Measurements from ENCODE around the gene ANKDD1A.

The ANKDD1A gene

GRCh38 chr15:64960153-64960552 is 48.5 kb downstream of the ANKDD1A start:
- H3K4me3 ChIP-seq (ENCODE audit: low read length), result no peak overlapping the region
- TF ChIP-seq CTCF (conservative IDR thresholded peaks at IDR 0.05; ENCODE audit: low read length), result no peak
- DNase-seq (ENCODE audit: low read depth), result no peak

DNA sequence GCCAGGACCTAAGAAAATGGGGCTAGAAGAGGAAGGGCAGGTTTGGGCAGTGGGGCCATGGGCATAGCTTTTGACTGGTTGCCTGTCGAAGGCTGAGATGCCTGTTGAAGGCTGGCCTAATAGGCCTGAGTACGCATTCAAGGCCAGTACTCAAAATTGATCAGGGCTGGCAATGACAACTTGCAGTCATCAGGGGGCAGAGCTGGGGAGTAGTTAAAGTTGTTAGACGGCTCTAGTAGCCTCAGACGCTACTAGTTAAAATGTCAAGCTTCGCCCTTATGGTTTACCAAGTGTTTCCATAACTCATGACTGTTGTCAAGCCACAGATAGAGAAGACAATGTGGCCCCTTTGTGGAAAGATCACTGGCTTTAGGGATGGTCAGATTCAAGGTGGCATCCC is 49.3 kb downstream of the ANKDD1A start:
- TF ChIP-seq CTCF (conservative IDR thresholded peaks at IDR 0.05; ENCODE audit: low read length), result no peak
- no peak overlapping the region for H3K4me3 ChIP-seq (ENCODE audit: low read length)
- DNase-seq (ENCODE audit: low read depth), result no peak

GRCh38 chr15:64969401-64969800 is 57.7 kb downstream of the ANKDD1A start:
- no peak overlapping the region for H3K4me3 ChIP-seq (ENCODE audit: low read length)
- TF ChIP-seq CTCF (conservative IDR thresholded peaks at IDR 0.05; ENCODE audit: low read length), result no peak
- no peak for DNase-seq (ENCODE audit: low read depth)

DNA sequence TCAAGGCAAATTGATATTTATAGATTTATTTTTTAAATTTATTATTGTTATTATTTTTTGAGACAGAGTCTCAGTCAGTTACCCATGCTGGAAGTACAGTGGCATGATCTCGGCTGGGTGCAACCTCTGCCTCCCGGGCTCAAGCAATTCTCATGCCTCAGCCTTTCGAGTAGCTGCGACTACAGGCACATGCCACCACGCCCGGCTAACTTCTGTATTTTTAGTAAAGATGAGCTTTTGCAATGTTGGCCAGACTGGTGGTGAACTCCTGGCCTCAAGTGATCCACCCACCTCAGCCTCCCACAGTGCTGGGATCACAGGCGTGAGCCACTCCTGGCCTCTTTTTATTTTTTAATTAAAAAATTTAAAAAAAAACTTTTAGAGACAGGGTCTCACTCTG is 59.0 kb downstream of the ANKDD1A start:
- DNase-seq (ENCODE audit: low read depth), result no peak
- no peak overlapping the region for H3K4me3 ChIP-seq (ENCODE audit: low read length)
- no peak for TF ChIP-seq CTCF (conservative IDR thresholded peaks at IDR 0.05; ENCODE audit: low read length)

GRCh38 chr15:64975390-64975789 is 63.7 kb downstream of the ANKDD1A start:
- DNase-seq (ENCODE audit: low read depth), result peak; percentile 73
- no peak overlapping the region for H3K4me3 ChIP-seq (ENCODE audit: low read length)
- no peak for TF ChIP-seq CTCF (conservative IDR thresholded peaks at IDR 0.05; ENCODE audit: low read length)

DNA sequence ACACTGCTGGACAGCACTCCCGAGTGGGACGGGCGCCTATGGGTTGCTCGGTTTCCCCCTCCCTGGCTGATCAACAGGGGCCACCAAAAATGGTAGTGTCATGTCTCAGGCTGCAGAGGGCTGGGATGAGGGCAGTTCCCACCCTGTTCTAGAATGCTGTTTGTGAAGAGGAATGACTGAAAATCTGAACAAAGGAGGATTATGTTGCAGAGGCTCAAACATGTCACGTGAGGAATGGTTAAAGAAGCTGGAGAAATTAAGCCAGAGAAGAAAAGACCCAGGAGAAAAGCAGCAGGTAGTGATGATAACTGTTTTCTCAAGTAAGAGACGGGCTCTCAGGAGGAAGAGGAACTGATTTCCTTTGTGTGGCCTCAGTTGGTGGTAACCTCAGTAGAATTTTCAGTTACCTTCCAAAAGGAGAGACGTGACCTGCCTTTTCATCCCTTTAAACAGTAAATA is 67.6 kb downstream of the ANKDD1A start:
- H3K4me3 ChIP-seq (ENCODE audit: low read length), result no peak overlapping the region
- no peak for DNase-seq (ENCODE audit: low read depth)
- no peak for TF ChIP-seq CTCF (conservative IDR thresholded peaks at IDR 0.05; ENCODE audit: low read length)

GRCh38 chr15:64981812-64982431 is 70.2 kb downstream of the ANKDD1A start:
- no peak for DNase-seq (ENCODE audit: low read depth)
- no peak overlapping the region for H3K4me3 ChIP-seq (ENCODE audit: low read length)
- no peak for TF ChIP-seq CTCF (conservative IDR thresholded peaks at IDR 0.05; ENCODE audit: low read length)
